Urinary bladder (tissue), 4 donors: ENCODE measurements around the gene TARS1. TPM values are rescaled to one million over a fixed set of nuclear protein-coding genes. Genes with fewer than 3 reads are reported as not detected.

Experiments used
- DNase-seq: peaks from one replicate; pipeline ENCODE4 v3.0.0-alpha.2; 2015; ENCODE audit errors: extremely low spot score
- H3K27ac ChIP-seq: one replicate; pipeline ENCODE4 v1.5.1; 2013; ENCODE audit warnings: low read depth, mild to moderate bottlenecking, moderate library complexity
- H3K36me3 ChIP-seq: one replicate; pipeline ENCODE4 v1.6.1; 2013; ENCODE audit warnings: mild to moderate bottlenecking, moderate library complexity; ENCODE audit not compliant: insufficient read depth
- H3K4me1 ChIP-seq: one replicate; pipeline ENCODE4 v1.6.1; 2013; ENCODE audit warnings: mild to moderate bottlenecking, moderate library complexity; ENCODE audit not compliant: insufficient read depth
- H3K4me3 ChIP-seq: one replicate; pipeline ENCODE4 v1.5.1; 2013; ENCODE audit warnings: low read depth, low read length
- WGBS: extraction: QIAGEN DNeasy Blood & Tissue Kit; methylation state at CpG from one replicate; pipeline ENCODE4 v1.1.7; 2013; 5-methylcytosine and 5-hydroxymethylcytosine counted together
- polyA plus RNA-seq: library from polyadenylated mRNA; stranded (reverse); fragments of 200-250 nt; gene quantifications from one replicate; pipeline ENCODE4 v1.2.3, GENCODE V29; 2013
- total RNA-seq: library from RNA; depleted of rRNA; stranded (reverse); fragments of >200 nt; gene quantifications from one replicate; pipeline ENCODE4 v1.2.3, GENCODE V29; 2014
- donor health status: healthy with polysubstance abuse.
- donor health status: healthy.

Gene TARS1
- total RNA-seq: 115 TPM
- 65.4 TPM for polyA plus RNA-seq

- Histone ChIP-seq H3K36me3 (peaks cover under 1% of the 10 kb centered on the region), H3K27ac (peak within 1 kb of the TSS; percentile 91), H3K4me3 (peak within 1 kb of the TSS; percentile 64), H3K4me1 (peaks cover 1% of the 10 kb centered on the region)
- WGBS: under 1% methylated on average over 52 of the region's 52 CpGs
- DNase-seq: peak; percentile 100
Measured at GRCh38 chr5:33440482-33441240, at the start of gene TARS1. Gene TARS1, plus strand, starts transcription at chr5:33440965. Its CDS starts 122 bp downstream, at chr5:33441087.

GRCh38 chr5:33398501-33398900, 42.3 kb upstream of the TARS1 start:
- WGBS: 80% methylated on average over 1 of the region's 1 CpG
- no peak for DNase-seq
- H3K4me1 ChIP-seq: no peaks in the 10 kb centered on the region
- H3K4me3 ChIP-seq: no peak overlapping the region
- H3K36me3 ChIP-seq: no peaks in the 10 kb centered on the region
- no peak overlapping the region for H3K27ac ChIP-seq

GRCh38 chr5:33400675-33401074, 40.1 kb upstream of the TARS1 start:
- H3K4me3 ChIP-seq: no peak overlapping the region
- 58% methylated on average over 4 of the region's 4 CpGs for WGBS
- no peak for DNase-seq
- no peaks in the 10 kb centered on the region for H3K4me1 ChIP-seq
- H3K27ac ChIP-seq: no peak overlapping the region
- no peaks in the 10 kb centered on the region for H3K36me3 ChIP-seq

GRCh38 chr5:33401482-33402390, 39.0 kb upstream of the TARS1 start:
- DNase-seq: no peak
- Histone ChIP-seq H3K4me3 (no peak overlapping the region), H3K36me3 (no peaks in the 10 kb centered on the region), H3K27ac (no peak overlapping the region), H3K4me1 (no peaks in the 10 kb centered on the region)
- WGBS: 52% methylated on average over 5 of the region's 5 CpGs

GRCh38 chr5:33403187-33403586, 37.6 kb upstream of the TARS1 start:
- Histone ChIP-seq H3K4me1 (no peaks in the 10 kb centered on the region), H3K27ac (no peak overlapping the region), H3K36me3 (no peaks in the 10 kb centered on the region), H3K4me3 (no peak overlapping the region)
- 36% methylated on average over 2 of the region's 2 CpGs for WGBS
- no peak for DNase-seq

- no peaks in the 10 kb centered on the region for H3K36me3 ChIP-seq
- H3K4me1 ChIP-seq: no peaks in the 10 kb centered on the region
- no peak overlapping the region for H3K27ac ChIP-seq
- WGBS: 36% methylated on average over 2 of the region's 2 CpGs
- no peak for DNase-seq
- H3K4me3 ChIP-seq: no peak overlapping the region
Measured at GRCh38 chr5:33408816-33409215, 31.9 kb upstream of the TARS1 start.

GRCh38 chr5:33409435-33410170, 31.2 kb upstream of the TARS1 start:
- 61% methylated on average over 7 of the region's 7 CpGs for WGBS
- Histone ChIP-seq H3K36me3 (no peaks in the 10 kb centered on the region), H3K4me3 (no peak overlapping the region), H3K4me1 (no peaks in the 10 kb centered on the region), H3K27ac (no peak overlapping the region)
- no peak for DNase-seq

GRCh38 chr5:33410221-33410620, 30.5 kb upstream of the TARS1 start:
- no peaks in the 10 kb centered on the region for H3K36me3 ChIP-seq
- 36% methylated on average over 1 of the region's 1 CpG for WGBS
- no peak overlapping the region for H3K27ac ChIP-seq
- H3K4me1 ChIP-seq: no peaks in the 10 kb centered on the region
- DNase-seq: no peak
- H3K4me3 ChIP-seq: no peak overlapping the region

- Histone ChIP-seq H3K4me3 (no peak overlapping the region), H3K4me1 (no peaks in the 10 kb centered on the region), H3K27ac (no peak overlapping the region), H3K36me3 (no peaks in the 10 kb centered on the region)
- WGBS: 99% methylated on average over 1 of the region's 1 CpG
- DNase-seq: no peak
Measured at GRCh38 chr5:33411498-33411897, 29.3 kb upstream of the TARS1 start.

- no peaks in the 10 kb centered on the region for H3K36me3 ChIP-seq
- H3K4me3 ChIP-seq: no peak overlapping the region
- 59% methylated on average over 4 of the region's 4 CpGs for WGBS
- no peak for DNase-seq
- H3K27ac ChIP-seq: no peak overlapping the region
- no peaks in the 10 kb centered on the region for H3K4me1 ChIP-seq
Measured at GRCh38 chr5:33415811-33416354, 24.9 kb upstream of the TARS1 start.

GRCh38 chr5:33417632-33418031, 23.1 kb upstream of the TARS1 start:
- DNase-seq: no peak
- no peaks in the 10 kb centered on the region for H3K4me1 ChIP-seq
- no peaks in the 10 kb centered on the region for H3K36me3 ChIP-seq

GRCh38 chr5:33420946-33421345, 19.8 kb upstream of the TARS1 start:
- Histone ChIP-seq H3K4me1 (no peaks in the 10 kb centered on the region), H3K4me3 (no peak overlapping the region), H3K36me3 (no peaks in the 10 kb centered on the region), H3K27ac (no peak overlapping the region)
- WGBS: 79% methylated on average over 5 of the region's 5 CpGs
- DNase-seq: no peak

More at GRCh38 chr5:33417632-33418031, 23.1 kb upstream of the TARS1 start:
- Histone ChIP-seq H3K27ac (no peak overlapping the region), H3K4me3 (no peak overlapping the region)

- DNase-seq: no peak
- Histone ChIP-seq H3K4me3 (no peak overlapping the region), H3K27ac (no peak overlapping the region), H3K4me1 (no peaks in the 10 kb centered on the region), H3K36me3 (no peaks in the 10 kb centered on the region)
- WGBS: 78% methylated on average over 2 of the region's 2 CpGs
Measured at GRCh38 chr5:33422191-33422590, 18.6 kb upstream of the TARS1 start.
